Breast epithelium (tissue), 3 donors: ENCODE measurements around the gene NEO1.

Source experiments
- POLR2AphosphoS5 ChIP-seq, 3 donors: sonication (generic); formaldehyde crosslinking; IDR thresholded peaks; one replicate each; pipeline ENCODE4 v1.6.1; 2017; ENCODE audit warnings: antibody characterized with exemption in 3 of 3
- TF ChIP-seq, protein P1 (sequence below), 3 donors: fragments of 450-650 bp; IDR thresholded peaks; one replicate each; pipeline ENCODE4 v1.5.1; 2016 to 2017; ENCODE audit warnings: antibody characterized with exemption in 3 of 3, mild to moderate bottlenecking in 3 of 3, moderate library complexity in 3 of 3

DNA sequence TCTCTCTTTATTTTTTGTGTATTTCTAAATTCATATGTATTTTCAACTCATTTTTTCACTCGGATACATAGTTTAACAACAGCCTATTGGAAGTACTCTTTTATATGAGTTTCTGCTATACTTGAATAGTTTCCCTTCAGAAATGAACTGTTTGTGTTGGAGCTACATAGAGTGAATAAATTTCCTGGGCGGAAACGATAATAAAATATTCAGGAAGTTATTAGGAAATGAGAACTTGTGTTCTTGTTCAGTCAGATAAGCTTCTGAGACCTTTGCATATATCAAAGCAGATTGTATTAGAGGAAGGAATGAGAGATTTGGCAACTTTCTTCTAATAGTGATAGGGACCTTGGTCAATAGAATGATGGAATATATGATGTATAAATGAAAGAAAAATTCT is 27.3 kb downstream of the NEO1 start:
- TF ChIP-seq POLR2AphosphoS5 (IDR thresholded peaks at IDR 0.05), result no peak
- TF ChIP-seq, protein P1, sequence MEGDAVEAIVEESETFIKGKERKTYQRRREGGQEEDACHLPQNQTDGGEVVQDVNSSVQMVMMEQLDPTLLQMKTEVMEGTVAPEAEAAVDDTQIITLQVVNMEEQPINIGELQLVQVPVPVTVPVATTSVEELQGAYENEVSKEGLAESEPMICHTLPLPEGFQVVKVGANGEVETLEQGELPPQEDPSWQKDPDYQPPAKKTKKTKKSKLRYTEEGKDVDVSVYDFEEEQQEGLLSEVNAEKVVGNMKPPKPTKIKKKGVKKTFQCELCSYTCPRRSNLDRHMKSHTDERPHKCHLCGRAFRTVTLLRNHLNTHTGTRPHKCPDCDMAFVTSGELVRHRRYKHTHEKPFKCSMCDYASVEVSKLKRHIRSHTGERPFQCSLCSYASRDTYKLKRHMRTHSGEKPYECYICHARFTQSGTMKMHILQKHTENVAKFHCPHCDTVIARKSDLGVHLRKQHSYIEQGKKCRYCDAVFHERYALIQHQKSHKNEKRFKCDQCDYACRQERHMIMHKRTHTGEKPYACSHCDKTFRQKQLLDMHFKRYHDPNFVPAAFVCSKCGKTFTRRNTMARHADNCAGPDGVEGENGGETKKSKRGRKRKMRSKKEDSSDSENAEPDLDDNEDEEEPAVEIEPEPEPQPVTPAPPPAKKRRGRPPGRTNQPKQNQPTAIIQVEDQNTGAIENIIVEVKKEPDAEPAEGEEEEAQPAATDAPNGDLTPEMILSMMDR (IDR thresholded peaks at IDR 0.05), result no peak
